GM12892 (cell line): ENCODE results near the gene TRIM37.
"Not testable (repeated sequence)": the region's sequence is repeated elsewhere in the genome, so short reads cannot be mapped to it uniquely, and the experiment has no call there.

Source experiments
- DNase-seq: peaks from one replicate; pipeline ENCODE4 v3.0.0; 2011; ENCODE audit not compliant: insufficient read length
- FAIRE-seq: peaks from 2 replicates; lab custom pipeline; 2011; peaks lifted over from hg19 to GRCh38; lab: Jason Lieb, UNC
- POLR2A ChIP-seq: IDR thresholded peaks from 2 replicates; pipeline ENCODE4 v1.6.1; 2011; ENCODE audit warnings: low read depth, low read length, control low read depth
- POLR2AphosphoS5 ChIP-seq: IDR thresholded peaks from 2 replicates; pipeline ENCODE4 v1.6.1; 2011; ENCODE audit warnings: low read depth, low read length, control low read depth
- TAF1 ChIP-seq: IDR thresholded peaks from 2 replicates; pipeline ENCODE4 v1.6.1; 2011; ENCODE audit warnings: low read depth, mild to moderate bottlenecking, control low read depth, low read length, borderline replicate concordance

TRIM37 gene

GRCh38 chr17:58976541-58976940, 130.1 kb downstream of the TRIM37 start:
- no peak for FAIRE-seq
- no peak for DNase-seq
- TF ChIP-seq POLR2A (no peak), POLR2AphosphoS5 (no peak), TAF1 (no peak)

DNA sequence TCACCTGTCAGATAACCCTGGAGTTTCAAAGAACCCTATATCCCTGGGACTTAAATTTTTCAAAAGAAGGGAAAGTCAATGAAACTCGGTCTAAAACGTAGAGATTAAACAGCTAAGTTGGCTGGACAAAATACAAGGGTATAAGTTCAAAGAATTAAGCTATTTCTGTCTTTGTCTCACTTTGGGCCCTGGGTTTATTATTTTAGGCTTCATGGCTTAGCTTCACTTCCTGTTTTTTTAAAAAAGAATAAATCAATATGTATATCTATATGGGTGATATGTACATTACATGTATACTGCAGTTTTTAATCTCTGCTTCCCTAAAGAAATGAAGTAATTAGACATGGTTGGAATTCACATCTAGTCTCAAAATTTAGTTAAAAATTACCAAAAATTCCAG, 132.3 kb downstream of the TRIM37 start:
- no peak for DNase-seq
- FAIRE-seq = no peak
- TF ChIP-seq POLR2A = no peak
- TF ChIP-seq POLR2AphosphoS5 = no peak
- no peak for TF ChIP-seq TAF1

DNA sequence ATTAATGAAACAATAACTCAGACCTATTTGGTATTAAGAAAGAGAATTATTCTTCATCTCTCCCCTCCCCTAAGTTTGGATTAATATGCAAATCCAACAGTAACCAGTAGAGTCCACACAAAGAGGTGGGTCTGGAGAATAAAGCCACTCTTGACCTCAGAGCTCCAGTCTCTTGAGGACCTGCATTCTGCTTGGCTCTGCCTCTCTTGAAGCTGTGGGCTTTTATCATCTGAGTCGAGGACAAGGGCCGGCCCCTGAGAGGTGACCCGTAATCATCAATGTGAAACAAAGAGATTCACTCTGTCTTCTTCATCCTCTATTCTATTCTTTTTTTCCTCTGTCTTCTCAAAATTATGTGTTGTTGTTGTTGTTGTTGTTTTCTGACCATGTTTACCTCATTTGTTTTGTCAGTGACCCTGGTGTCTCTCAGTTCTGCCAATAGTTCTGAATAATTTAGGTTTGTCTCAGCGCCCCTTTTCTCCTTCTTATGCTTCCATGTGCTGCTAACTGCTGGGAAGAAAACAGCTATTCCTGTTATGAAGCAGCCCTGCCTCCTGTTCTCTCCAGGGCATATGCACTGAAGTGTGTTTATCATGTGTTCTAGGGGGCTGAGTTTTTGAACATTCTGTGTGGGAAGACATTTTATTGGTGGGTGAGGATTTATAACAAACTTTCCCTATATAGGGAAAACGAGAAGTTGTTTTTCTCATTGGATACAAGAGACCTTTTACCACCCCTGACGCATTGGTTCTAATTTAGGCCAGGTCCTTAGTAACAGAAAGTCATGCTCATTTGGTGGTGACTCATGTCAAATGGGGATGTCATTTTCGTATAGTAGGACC, 135.8 kb downstream of the TRIM37 start:
- no peak for TF ChIP-seq POLR2AphosphoS5
- TF ChIP-seq TAF1 = no peak
- no peak for TF ChIP-seq POLR2A

GRCh38 chr17:58969612-58970011, 137.1 kb downstream of the TRIM37 start:
- FAIRE-seq (no peak), DNase-seq (no peak)
- TF ChIP-seq POLR2AphosphoS5 = no peak
- no peak for TF ChIP-seq POLR2A
- no peak for TF ChIP-seq TAF1

More for the DNA sequence above, 135.8 kb downstream of the TRIM37 start:
- DNase-seq = no peak
- FAIRE-seq = no peak

GRCh38 chr17:58969156-58969555, 137.5 kb downstream of the TRIM37 start:
- TF ChIP-seq POLR2A (no peak), POLR2AphosphoS5 (no peak), TAF1 (no peak)
- DNase-seq (no peak), FAIRE-seq (peak; percentile 61)

DNA sequence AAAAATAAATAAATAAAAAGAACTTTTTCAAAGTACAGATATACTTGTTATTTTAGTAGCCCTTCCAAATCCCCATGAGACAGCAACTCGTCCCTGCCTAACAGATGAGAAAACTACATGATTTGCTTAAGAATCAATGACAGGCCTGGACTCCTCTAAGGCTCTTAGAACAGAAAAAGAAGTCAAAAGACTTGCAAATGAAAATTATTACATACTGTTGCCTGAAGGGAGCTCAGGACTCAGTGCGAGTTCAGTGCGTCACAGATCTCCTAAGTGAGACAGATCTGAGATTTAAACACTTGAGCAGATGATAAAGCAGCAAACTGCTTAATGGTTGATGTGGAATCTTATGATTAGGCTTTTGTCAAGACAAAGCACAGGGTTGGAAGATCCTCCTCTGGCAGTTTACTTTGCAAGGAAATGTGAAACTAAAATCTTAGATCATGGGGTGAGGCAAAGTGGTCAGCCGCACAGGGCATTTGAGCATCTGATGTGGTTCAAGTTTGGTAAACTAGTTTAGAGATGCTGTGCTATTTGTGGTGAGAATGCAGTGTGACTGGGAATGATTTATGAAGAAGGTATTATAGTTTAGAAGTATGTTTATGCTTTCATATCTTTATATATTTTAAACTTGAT, 138.1 kb downstream of the TRIM37 start:
- TF ChIP-seq POLR2A = no peak
- TF ChIP-seq TAF1 = no peak
- TF ChIP-seq POLR2AphosphoS5 = no peak
- DNase-seq (no peak), FAIRE-seq (peak; percentile 24)

- FAIRE-seq (no peak), DNase-seq (no peak)
- TF ChIP-seq POLR2AphosphoS5 (no peak), POLR2A (no peak), TAF1 (no peak)
Observed at GRCh38 chr17:58966208-58966607, 140.5 kb downstream of the TRIM37 start.

DNA sequence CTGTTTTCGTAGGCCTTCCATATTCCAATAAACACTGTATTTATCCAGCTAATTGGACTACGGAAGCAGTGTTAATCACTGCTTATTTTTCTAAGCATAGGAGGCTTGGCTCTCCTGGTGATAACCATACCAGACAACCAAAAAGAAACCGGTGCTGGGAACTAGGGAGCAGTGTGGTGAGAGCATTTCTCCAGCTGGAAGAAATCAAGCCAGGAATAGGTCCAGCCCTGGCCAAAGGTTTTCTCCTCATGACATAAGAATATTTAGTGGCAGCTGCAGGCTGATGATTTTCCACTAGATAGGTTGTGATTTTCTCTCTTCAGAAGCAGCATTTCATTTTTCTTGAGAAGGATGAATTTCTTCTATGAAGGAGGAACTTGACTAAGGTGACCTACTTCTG, 141.5 kb downstream of the TRIM37 start:
- no peak for DNase-seq
- no peak for FAIRE-seq
- TF ChIP-seq POLR2A (no peak), TAF1 (no peak), POLR2AphosphoS5 (no peak)

- FAIRE-seq (peak; percentile 38), DNase-seq (no peak)
- no peak for TF ChIP-seq TAF1
- TF ChIP-seq POLR2A = no peak
- TF ChIP-seq POLR2AphosphoS5 = no peak
Observed at GRCh38 chr17:58960068-58960467, 146.6 kb downstream of the TRIM37 start.

DNA sequence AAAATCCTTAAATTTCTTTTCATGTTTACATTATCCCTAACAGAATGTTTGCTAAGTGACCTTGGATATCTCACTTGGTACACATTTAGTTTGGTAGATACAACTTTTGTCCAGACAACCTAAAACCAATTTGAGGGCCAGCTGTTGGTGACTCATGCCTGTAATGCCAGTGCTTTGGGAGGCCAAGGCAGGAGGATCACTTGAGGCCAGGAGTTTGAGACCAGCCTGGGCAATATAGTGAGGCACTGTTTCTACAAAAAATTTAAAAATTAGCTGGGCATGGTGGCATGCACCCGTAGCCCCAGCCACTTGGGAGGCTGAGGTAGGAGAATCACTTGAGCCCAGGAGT, 149.0 kb downstream of the TRIM37 start:
- FAIRE-seq, DNase-seq: not testable (repeated sequence)

- FAIRE-seq (no peak), DNase-seq (no peak)
- TF ChIP-seq POLR2AphosphoS5 (no peak), TAF1 (no peak), POLR2A (no peak)
Observed at GRCh38 chr17:58956997-58957724, 149.5 kb downstream of the TRIM37 start.

GRCh38 chr17:58954358-58954757, 152.3 kb downstream of the TRIM37 start:
- FAIRE-seq, DNase-seq: not testable (repeated sequence)

DNA sequence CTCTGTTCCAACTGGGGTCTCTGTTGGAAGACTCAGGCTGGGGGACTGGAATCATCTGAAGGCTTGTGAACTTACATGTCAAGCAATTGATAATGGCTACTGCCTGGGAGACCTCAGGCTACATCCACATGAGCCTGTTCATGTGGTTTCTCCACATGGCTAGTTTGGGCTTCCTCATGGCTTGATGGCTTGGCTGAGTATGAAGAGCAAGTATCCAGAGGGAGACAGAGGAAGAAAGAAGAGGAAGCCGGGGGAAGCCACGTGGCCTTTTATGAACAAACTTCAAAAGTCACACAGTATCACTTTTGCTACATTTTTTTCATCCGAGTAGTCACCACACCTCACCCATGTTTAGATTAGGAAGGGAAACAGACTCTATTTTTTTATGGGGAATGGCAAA, 158.9 kb downstream of the TRIM37 start:
- TF ChIP-seq TAF1 = no peak
- no peak for TF ChIP-seq POLR2AphosphoS5
- no peak for TF ChIP-seq POLR2A
- no peak for DNase-seq
- no peak for FAIRE-seq
